ENCODE measurements around the gene ZDHHC18.
A peak's percentile ranks its signal among the peaks of the same experiment; 100 is the strongest.
"Not testable (repeated sequence)": the region's sequence is repeated elsewhere in the genome, so short reads cannot be mapped to it uniquely, and the experiment has no call there.

The ZDHHC18 gene

GRCh38 chr1:26791148-26791547 lies 35.3 kb upstream of the ZDHHC18 start:
- no peak for DNase-seq (ENCODE audit: low spot score)

- DNase-seq (ENCODE audit: low spot score), result peak; percentile 48
These were observed 34.9 kb upstream of the ZDHHC18 start for GRCh38 chr1:26791626-26792025.

GRCh38 chr1:26792924-26793323 lies 33.6 kb upstream of the ZDHHC18 start:
- no peak for DNase-seq (ENCODE audit: low spot score)

- DNase-seq (ENCODE audit: low spot score), result no peak
These were observed 32.1 kb upstream of the ZDHHC18 start for GRCh38 chr1:26794391-26794790.

GRCh38 chr1:26797627-26798026 lies 28.9 kb upstream of the ZDHHC18 start:
- DNase-seq (ENCODE audit: low spot score), result no peak

GRCh38 chr1:26799479-26800142 lies 26.9 kb upstream of the ZDHHC18 start:
- DNase-seq (ENCODE audit: low spot score), result no peak

- DNase-seq (ENCODE audit: low spot score), result not testable (repeated sequence)
These were observed 22.6 kb upstream of the ZDHHC18 start for GRCh38 chr1:26803932-26804331.

- DNase-seq (ENCODE audit: low spot score), result peak; percentile 71
These were observed 16.4 kb upstream of the ZDHHC18 start for GRCh38 chr1:26810105-26810504.

- no peak for DNase-seq (ENCODE audit: low spot score)
These were observed 15.4 kb upstream of the ZDHHC18 start for GRCh38 chr1:26811057-26811456.

GRCh38 chr1:26811708-26812107 lies 14.8 kb upstream of the ZDHHC18 start:
- DNase-seq (ENCODE audit: low spot score), result no peak

- no peak for DNase-seq (ENCODE audit: low spot score)
These were observed 12.1 kb upstream of the ZDHHC18 start for GRCh38 chr1:26814377-26814776.

GRCh38 chr1:26814893-26815292 lies 11.6 kb upstream of the ZDHHC18 start:
- no peak for DNase-seq (ENCODE audit: low spot score)

- DNase-seq (ENCODE audit: low spot score), result no peak
These were observed 5.7 kb upstream of the ZDHHC18 start for GRCh38 chr1:26820784-26821269.

GRCh38 chr1:26822737-26823395 lies 3.6 kb upstream of the ZDHHC18 start:
- no peak for DNase-seq (ENCODE audit: low spot score)

- no peak for DNase-seq (ENCODE audit: low spot score)
These were observed 1.8 kb upstream of the ZDHHC18 start for GRCh38 chr1:26824731-26825130.

GRCh38 chr1:26827106-26827604 lies 667 bp downstream of the ZDHHC18 start:
- DNase-seq (ENCODE audit: low spot score), result no peak

- DNase-seq (ENCODE audit: low spot score), result no peak
These were observed 1.2 kb downstream of the ZDHHC18 start for GRCh38 chr1:26827663-26828062.

- no peak for DNase-seq (ENCODE audit: low spot score)
These were observed 2.0 kb downstream of the ZDHHC18 start for GRCh38 chr1:26828411-26828991.

- no peak for DNase-seq (ENCODE audit: low spot score)
These were observed 2.9 kb downstream of the ZDHHC18 start for GRCh38 chr1:26829184-26829911.

GRCh38 chr1:26831059-26831458 lies 4.6 kb downstream of the ZDHHC18 start:
- DNase-seq (ENCODE audit: low spot score), result no peak

GRCh38 chr1:26831546-26832248 lies 5.2 kb downstream of the ZDHHC18 start:
- DNase-seq (ENCODE audit: low spot score), result no peak

All from hematopoietic multipotent progenitor cell treated with erythropoietin and hydrocortisone succinate and interleukin-3 and kit ligand, for 15 days (in vitro differentiated cells).